Large intestine (tissue), 3 donors: Measurements from ENCODE around the gene AKT3. TPM values are rescaled to one million over a fixed set of nuclear protein-coding genes. Genes with fewer than 3 reads are reported as not detected.

Experiments used
- DNase-seq, 2 donors: peaks; one replicate each; pipeline versions ENCODE4 v3.0.0 to v3.0.0-alpha.2; 2013
- H3K27ac ChIP-seq: one replicate; pipeline ENCODE4 v1.5.1; 2013; ENCODE audit warnings: low read length
- H3K27me3 ChIP-seq: 2 replicates; pipeline ENCODE4 v1.6.1; 2013; ENCODE audit warnings: low read length; ENCODE audit not compliant: control insufficient read depth, insufficient read depth
- H3K36me3 ChIP-seq: 2 replicates; pipeline ENCODE4 v1.6.1; 2013; ENCODE audit warnings: low read length; ENCODE audit not compliant: control insufficient read depth, insufficient read depth
- H3K4me1 ChIP-seq: one replicate; pipeline ENCODE4 v1.6.1; 2013; ENCODE audit warnings: low read length; ENCODE audit not compliant: control insufficient read depth, insufficient read depth
- H3K4me3 ChIP-seq: one replicate; pipeline ENCODE4 v1.5.1; 2013; ENCODE audit warnings: low read length
- H3K9me3 ChIP-seq: one replicate; pipeline ENCODE4 v1.6.1; 2013; ENCODE audit warnings: mild to moderate bottlenecking, low read depth, low read length, moderate library complexity; ENCODE audit not compliant: control insufficient read depth
- WGBS: methylation state at CpG from one replicate; pipeline ENCODE4 v1.1.5; 2013; ENCODE audit warnings: low lambda C conversion rate; ENCODE audit not compliant: insufficient coverage; 5-methylcytosine and 5-hydroxymethylcytosine counted together
- polyA plus RNA-seq: library from polyadenylated mRNA; unstranded; fragments of 120-200 nt; gene quantifications from one replicate; pipeline ENCODE4 v1.2.1, GENCODE V29; 2013

AKT3 gene
- polyA plus RNA-seq, 1 donor: 14.0 TPM

- Histone ChIP-seq H3K4me3 (no peak overlapping the region), H3K27me3 (no peaks in the 10 kb centered on the region), H3K9me3 (peaks cover 6% of the 10 kb centered on the region), H3K27ac (no peak overlapping the region), H3K36me3 (no peaks in the 10 kb centered on the region), H3K4me1 (no peaks in the 10 kb centered on the region)
- no CpG with 5 or more reads among the region's 3 CpGs for WGBS
- DNase-seq: no peak
Measured at GRCh38 chr1:243725846-243726245, 124.2 kb downstream of the AKT3 start.

- WGBS: 67% methylated on average over 3 of the region's 3 CpGs
- H3K4me3 ChIP-seq: no peak overlapping the region
- H3K27me3 ChIP-seq: no peaks in the 10 kb centered on the region
- no peaks in the 10 kb centered on the region for H3K9me3 ChIP-seq
- no peak overlapping the region for H3K27ac ChIP-seq
- no peak for DNase-seq
- H3K4me1 ChIP-seq: no peaks in the 10 kb centered on the region
- H3K36me3 ChIP-seq: no peaks in the 10 kb centered on the region
Measured at GRCh38 chr1:243725075-243725474, 125.0 kb downstream of the AKT3 start.

DNA sequence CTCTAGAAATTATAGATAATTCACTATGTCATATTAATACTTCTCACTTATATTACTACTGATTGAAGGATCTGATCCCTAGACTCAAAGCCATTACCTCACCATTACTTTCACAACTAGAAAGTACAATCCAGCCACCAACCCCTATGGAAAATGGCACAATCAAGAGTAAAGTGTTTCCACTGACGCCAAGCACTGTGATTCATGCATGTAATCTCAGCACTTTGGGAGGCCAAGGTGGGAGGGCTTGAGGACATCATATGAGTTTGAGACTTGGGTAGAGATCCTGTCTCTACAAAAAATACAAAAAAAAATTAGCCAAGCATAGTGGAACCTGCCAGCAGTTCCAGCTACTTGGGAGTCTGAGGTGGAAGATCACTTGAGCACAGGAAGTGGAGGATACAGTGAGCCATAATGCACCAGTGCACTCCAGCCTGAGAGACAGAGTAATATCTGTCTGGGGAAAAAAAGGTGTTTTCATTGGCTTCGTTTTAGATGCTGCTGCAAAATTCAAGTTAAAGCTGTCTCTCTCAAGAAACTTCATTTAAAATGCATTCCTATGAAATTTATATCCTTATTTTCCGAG is 126.5 kb downstream of the AKT3 start:
- no peaks in the 10 kb centered on the region for H3K36me3 ChIP-seq
- H3K27ac ChIP-seq: no peak overlapping the region
- H3K9me3 ChIP-seq: no peaks in the 10 kb centered on the region
- H3K27me3 ChIP-seq: no peaks in the 10 kb centered on the region
- no peak for DNase-seq
- 75% methylated on average over 1 of the region's 3 CpGs for WGBS
- H3K4me1 ChIP-seq: no peaks in the 10 kb centered on the region
- no peak overlapping the region for H3K4me3 ChIP-seq

DNA sequence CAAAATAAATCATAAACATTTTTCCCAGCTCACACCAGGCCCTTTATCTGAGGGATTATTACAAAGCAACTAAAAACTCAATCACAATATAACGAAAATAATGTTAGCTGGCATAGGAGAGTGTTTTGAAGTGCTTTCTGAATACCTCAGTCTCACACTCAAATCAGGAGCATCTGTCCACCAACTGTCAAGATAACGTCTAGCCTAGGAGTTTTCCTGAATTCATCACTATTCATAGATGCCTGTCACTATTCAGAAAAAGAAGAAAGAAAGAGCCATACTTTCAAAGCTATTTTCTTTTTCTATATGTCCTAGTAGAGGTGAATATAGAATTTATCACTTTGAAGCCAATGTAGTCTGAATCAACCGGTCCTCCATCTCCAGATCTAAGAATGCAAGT is 127.0 kb downstream of the AKT3 start:
- Histone ChIP-seq H3K4me3 (no peak overlapping the region), H3K27ac (no peak overlapping the region), H3K27me3 (no peaks in the 10 kb centered on the region), H3K36me3 (no peaks in the 10 kb centered on the region), H3K4me1 (no peaks in the 10 kb centered on the region), H3K9me3 (no peaks in the 10 kb centered on the region)
- DNase-seq: no peak
- WGBS: 100% methylated on average over 1 of the region's 3 CpGs

DNA sequence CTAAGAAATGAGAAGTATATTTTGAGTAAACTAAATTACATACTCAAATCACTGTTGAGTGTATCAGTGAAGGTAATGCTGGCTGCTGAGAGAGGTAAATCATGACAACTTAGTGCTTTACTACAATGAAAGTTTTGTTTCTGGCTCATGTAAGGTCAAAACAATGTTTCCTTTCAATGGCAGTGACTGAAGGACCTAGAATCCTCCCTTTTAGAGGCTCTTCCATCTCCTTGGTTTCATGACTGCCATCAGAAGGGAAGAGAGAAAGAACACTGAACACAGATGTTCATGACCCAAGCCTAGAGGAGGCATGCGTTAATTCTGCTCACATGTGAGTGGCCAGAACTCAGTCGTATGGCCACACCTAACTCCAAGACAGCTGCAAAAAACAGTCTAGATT is 130.6 kb downstream of the AKT3 start:
- Histone ChIP-seq H3K36me3 (no peaks in the 10 kb centered on the region), H3K27me3 (no peaks in the 10 kb centered on the region), H3K9me3 (no peaks in the 10 kb centered on the region), H3K4me1 (no peaks in the 10 kb centered on the region), H3K27ac (no peak overlapping the region), H3K4me3 (no peak overlapping the region)
- no peak for DNase-seq
- no CpG with 5 or more reads among the region's 2 CpGs for WGBS

- H3K36me3 ChIP-seq: no peaks in the 10 kb centered on the region
- H3K4me1 ChIP-seq: no peaks in the 10 kb centered on the region
Measured at GRCh38 chr1:243718893-243719292, 131.2 kb downstream of the AKT3 start.

GRCh38 chr1:243718022-243718421 is 132.0 kb downstream of the AKT3 start:
- Histone ChIP-seq H3K27me3 (no peaks in the 10 kb centered on the region), H3K9me3 (no peaks in the 10 kb centered on the region), H3K27ac (no peak overlapping the region), H3K4me1 (no peaks in the 10 kb centered on the region), H3K36me3 (no peaks in the 10 kb centered on the region), H3K4me3 (no peak overlapping the region)
- no peak for DNase-seq
- 100% methylated on average over 2 of the region's 2 CpGs for WGBS

More at GRCh38 chr1:243718893-243719292, 131.2 kb downstream of the AKT3 start:
- no peak overlapping the region for H3K27ac ChIP-seq
- DNase-seq: no peak
- no peaks in the 10 kb centered on the region for H3K9me3 ChIP-seq
- no peaks in the 10 kb centered on the region for H3K27me3 ChIP-seq
- no peak overlapping the region for H3K4me3 ChIP-seq
- 88% methylated on average over 1 of the region's 1 CpG for WGBS

GRCh38 chr1:243716906-243717305 is 133.1 kb downstream of the AKT3 start:
- no peaks in the 10 kb centered on the region for H3K4me1 ChIP-seq
- no peak overlapping the region for H3K4me3 ChIP-seq
- no peaks in the 10 kb centered on the region for H3K27me3 ChIP-seq
- H3K36me3 ChIP-seq: no peaks in the 10 kb centered on the region
- H3K9me3 ChIP-seq: no peaks in the 10 kb centered on the region
- no peak overlapping the region for H3K27ac ChIP-seq
- DNase-seq: no peak
- no CpG with 5 or more reads among the region's 1 CpG for WGBS

DNA sequence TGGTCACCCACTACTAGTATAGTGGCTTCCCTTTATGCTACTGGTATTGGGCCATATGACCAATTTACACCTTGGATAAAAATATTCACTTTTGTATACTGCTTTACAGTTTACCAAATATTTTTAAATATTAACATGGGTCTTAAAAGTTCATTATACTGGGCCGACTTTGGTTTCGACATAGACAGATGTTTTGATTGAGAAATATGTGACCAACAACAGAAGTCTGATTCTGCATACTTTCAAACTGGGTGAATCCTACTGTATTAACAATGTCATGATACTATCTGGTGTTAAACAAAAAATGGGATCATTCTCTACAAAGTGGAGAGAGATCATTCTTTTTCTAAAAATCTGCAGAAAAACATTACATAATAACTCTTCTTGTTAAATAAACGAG is 134.8 kb downstream of the AKT3 start:
- DNase-seq: no peak
- Histone ChIP-seq H3K27ac (no peak overlapping the region), H3K4me3 (no peak overlapping the region), H3K36me3 (no peaks in the 10 kb centered on the region), H3K27me3 (no peaks in the 10 kb centered on the region), H3K9me3 (no peaks in the 10 kb centered on the region), H3K4me1 (no peaks in the 10 kb centered on the region)
- 70% methylated on average over 3 of the region's 3 CpGs for WGBS

DNA sequence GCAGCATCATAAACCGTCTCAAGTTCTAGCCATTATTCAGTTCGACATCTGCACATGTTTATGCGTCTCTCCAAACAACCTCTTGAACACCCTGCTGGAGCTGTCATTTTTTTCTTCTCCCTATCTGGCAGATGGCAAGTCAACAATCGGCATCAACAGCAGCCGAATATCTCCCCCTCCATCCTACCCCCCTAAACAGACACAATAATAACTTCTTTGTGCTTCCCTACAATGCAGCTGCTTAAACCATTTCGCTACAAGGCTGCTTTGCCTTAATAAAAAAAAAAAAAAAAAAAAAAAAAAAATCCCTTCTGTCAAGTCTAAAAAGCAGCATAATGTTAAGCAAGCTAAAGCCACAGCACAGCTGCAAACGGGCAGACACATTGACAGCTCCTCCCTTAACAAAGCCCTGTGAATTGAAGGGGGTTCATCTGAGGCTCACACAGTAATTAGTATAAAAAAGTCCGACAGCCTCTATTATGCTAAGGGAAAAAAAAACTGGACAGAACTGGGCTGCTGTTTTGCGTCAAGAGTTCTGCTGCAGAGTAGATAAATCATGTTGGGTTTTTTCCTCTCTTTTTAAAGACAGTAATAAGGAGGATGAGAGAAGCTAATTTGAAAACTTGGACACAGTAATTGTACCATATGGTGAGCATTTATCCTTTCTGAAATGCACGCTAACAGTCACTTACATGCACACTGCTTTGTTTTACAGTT is 136.4 kb downstream of the AKT3 start:
- DNase-seq: peak; percentile 13 to 30
- Histone ChIP-seq H3K36me3 (no peaks in the 10 kb centered on the region), H3K4me1 (no peaks in the 10 kb centered on the region), H3K27ac (peak overlapping the region; percentile 17), H3K9me3 (no peaks in the 10 kb centered on the region), H3K27me3 (no peaks in the 10 kb centered on the region), H3K4me3 (no peak overlapping the region)
- 46% methylated on average over 6 of the region's 10 CpGs for WGBS

DNA sequence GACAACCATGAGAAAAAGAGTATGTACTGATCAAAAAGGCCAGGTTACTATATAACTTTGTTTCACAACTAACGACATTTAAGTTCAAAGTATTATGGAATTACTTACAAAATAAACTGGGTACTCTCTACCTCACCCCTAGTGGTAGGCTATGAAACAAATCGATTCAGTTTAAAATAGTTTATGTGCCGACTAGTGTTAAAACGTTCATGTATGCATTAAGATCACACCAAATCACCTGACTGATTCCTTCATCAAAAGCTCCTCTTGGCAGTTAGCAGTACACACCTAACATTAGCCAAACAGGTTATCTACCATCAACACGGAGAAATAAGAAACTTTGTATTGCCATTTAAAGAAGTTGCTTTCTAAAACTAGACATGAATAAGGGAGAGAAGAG is 137.1 kb downstream of the AKT3 start:
- H3K27ac ChIP-seq: no peak overlapping the region
- no peaks in the 10 kb centered on the region for H3K27me3 ChIP-seq
- no peaks in the 10 kb centered on the region for H3K9me3 ChIP-seq
- H3K4me3 ChIP-seq: no peak overlapping the region
- 0% methylated on average over 1 of the region's 5 CpGs for WGBS
- no peaks in the 10 kb centered on the region for H3K36me3 ChIP-seq
- DNase-seq: no peak
- H3K4me1 ChIP-seq: no peaks in the 10 kb centered on the region
